ENCODE results near the gene RPS15.

Gene RPS15

GRCh38 chr19:1434577-1435060 is 3.6 kb upstream of the RPS15 start:
- TF ChIP-seq, protein P1, sequence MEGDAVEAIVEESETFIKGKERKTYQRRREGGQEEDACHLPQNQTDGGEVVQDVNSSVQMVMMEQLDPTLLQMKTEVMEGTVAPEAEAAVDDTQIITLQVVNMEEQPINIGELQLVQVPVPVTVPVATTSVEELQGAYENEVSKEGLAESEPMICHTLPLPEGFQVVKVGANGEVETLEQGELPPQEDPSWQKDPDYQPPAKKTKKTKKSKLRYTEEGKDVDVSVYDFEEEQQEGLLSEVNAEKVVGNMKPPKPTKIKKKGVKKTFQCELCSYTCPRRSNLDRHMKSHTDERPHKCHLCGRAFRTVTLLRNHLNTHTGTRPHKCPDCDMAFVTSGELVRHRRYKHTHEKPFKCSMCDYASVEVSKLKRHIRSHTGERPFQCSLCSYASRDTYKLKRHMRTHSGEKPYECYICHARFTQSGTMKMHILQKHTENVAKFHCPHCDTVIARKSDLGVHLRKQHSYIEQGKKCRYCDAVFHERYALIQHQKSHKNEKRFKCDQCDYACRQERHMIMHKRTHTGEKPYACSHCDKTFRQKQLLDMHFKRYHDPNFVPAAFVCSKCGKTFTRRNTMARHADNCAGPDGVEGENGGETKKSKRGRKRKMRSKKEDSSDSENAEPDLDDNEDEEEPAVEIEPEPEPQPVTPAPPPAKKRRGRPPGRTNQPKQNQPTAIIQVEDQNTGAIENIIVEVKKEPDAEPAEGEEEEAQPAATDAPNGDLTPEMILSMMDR (conservative IDR thresholded peaks at IDR 0.05), result no peak
- no peak for TF ChIP-seq ZFX (IDR thresholded peaks at IDR 0.05)
- no peak overlapping the region for H3K27ac ChIP-seq

DNA sequence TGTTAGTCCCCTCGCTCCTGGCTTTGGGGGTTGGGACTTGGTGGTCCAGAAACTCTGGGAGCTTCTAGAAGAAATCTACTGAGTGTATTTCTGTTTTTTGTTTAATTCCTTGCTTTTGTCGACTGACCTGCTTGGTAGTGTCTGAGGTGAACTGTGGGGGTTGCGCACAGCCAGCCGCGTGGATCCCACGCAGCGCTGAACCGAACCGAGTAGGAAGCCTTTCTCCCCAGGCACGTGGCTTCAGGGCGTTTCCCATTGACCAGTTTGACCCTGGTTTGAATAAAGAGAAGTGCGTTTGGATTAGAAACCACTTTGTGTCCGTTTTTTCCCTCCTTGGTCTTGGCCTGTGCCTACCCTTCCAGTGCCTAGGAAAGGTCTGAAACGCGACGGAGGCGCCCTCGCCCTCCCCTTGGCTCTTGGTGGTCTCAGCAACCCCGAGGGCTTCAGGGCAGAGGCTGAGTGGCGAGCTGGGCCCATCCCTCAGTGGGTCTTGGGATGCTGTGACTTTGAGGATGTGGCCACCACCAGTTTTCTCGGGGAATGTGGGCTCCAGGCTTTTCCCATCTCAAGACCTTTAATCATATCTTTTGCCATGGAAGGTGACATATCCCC is 2.7 kb upstream of the RPS15 start:
- no peak for TF ChIP-seq ZFX (IDR thresholded peaks at IDR 0.05)
- TF ChIP-seq, protein P1 (conservative IDR thresholded peaks at IDR 0.05), result no peak
- H3K27ac ChIP-seq, result no peak overlapping the region

DNA sequence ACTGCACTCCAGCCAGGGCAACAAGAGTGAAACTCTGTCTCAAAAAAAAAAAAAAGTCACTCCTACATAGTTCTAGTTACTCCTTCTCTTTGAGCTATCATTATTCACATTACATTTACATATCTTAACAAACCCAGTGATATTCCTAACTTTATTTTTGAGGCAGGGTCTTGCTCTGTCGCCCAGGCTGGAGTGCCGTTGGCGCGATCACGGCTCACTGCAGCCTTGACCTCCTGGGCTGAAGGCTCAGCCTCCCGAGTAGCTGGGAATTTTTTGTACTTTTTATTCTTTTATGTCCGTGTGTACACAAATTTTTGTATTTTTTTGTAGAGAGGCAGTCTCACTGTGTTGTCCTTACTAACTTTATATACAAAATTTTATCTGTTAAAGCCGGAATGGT is 587 bp upstream of the RPS15 start:
- no peak for TF ChIP-seq ZFX (IDR thresholded peaks at IDR 0.05)
- TF ChIP-seq, protein P1 (conservative IDR thresholded peaks at IDR 0.05), result no peak
- H3K27ac ChIP-seq, result peak overlapping the region; percentile 98

- H3K27ac ChIP-seq, result peak overlapping the region; percentile 98
- TF ChIP-seq ZFX (IDR thresholded peaks at IDR 0.05), result no peak
- TF ChIP-seq, protein P1 (conservative IDR thresholded peaks at IDR 0.05), result no peak
Measured at GRCh38 chr19:1438933-1439354, 748 bp downstream of the RPS15 start.

- peak overlapping the region; percentile 98 for H3K27ac ChIP-seq
- TF ChIP-seq ZFX (IDR thresholded peaks at IDR 0.05), result 0 out of 2 replicates have a peak, but pooled peaks have one; percentile 19
Measured at GRCh38 chr19:1439525-1440417, 1.6 kb downstream of the RPS15 start.

DNA sequence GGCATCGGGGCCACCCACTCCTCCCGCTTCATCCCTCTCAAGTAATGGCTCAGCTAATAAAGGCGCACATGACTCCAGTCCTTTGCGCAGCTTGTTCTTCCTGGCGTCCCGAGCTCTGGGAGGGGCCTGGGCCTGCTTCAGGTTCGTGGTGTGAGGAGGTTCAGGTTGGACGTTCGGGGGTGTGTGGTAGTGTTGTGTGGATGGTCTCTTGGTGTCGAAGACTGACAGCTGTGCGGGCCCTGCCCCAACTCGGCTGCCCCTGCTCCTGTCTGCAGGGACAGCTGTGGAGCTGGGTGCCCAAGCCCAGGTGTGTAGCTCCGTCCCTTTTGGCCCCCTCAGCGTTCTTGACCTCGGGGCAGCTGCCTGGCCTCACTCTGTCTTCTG is 2.2 kb downstream of the RPS15 start:
- peak overlapping the region; percentile 98 for H3K27ac ChIP-seq
- TF ChIP-seq ZFX (IDR thresholded peaks at IDR 0.05), result no peak
- TF ChIP-seq, protein P1 (conservative IDR thresholded peaks at IDR 0.05), result no peak

- peak overlapping the region; percentile 98 for H3K27ac ChIP-seq
- TF ChIP-seq, protein P1 (conservative IDR thresholded peaks at IDR 0.05), result no peak
- TF ChIP-seq ZFX (IDR thresholded peaks at IDR 0.05), result no peak
Measured at GRCh38 chr19:1441022-1441426, 2.8 kb downstream of the RPS15 start.
